Stimulated activated CD8-positive, alpha-beta memory T cell treated with anti-CD3 and anti-CD28 coated beads, Interleukin-4, amount 100 ng/mL, for 24 hours (primary cell): ENCODE measurements around the gene KBTBD12.
"Not testable (repeated sequence)": the region's sequence is repeated elsewhere in the genome, so short reads cannot be mapped to it uniquely, and the experiment has no call there.

Source experiments
- DNase-seq: peaks from one replicate; pipeline ENCODE4 v3.0.0-alpha.2; 2020; ENCODE audit warnings: low read depth

KBTBD12 gene, protein sequence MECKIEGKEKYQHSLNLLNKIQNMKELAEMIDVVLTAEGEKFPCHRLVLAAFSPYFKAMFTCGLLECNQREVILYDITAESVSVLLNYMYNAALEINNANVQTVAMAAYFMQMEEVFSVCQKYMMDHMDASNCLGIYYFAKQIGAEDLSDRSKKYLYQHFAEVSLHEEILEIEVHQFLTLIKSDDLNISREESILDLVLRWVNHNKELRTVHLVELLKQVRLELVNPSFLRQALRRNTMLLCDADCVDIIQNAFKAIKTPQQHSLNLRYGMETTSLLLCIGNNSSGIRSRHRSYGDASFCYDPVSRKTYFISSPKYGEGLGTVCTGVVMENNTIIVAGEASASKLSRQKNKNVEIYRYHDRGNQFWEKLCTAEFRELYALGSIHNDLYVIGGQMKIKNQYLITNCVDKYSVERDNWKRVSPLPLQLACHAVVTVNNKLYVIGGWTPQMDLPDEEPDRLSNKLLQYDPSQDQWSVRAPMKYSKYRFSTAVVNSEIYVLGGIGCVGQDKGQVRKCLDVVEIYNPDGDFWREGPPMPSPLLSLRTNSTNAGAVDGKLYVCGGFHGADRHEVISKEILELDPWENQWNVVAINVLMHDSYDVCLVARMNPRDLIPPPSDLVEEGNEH

DNA sequence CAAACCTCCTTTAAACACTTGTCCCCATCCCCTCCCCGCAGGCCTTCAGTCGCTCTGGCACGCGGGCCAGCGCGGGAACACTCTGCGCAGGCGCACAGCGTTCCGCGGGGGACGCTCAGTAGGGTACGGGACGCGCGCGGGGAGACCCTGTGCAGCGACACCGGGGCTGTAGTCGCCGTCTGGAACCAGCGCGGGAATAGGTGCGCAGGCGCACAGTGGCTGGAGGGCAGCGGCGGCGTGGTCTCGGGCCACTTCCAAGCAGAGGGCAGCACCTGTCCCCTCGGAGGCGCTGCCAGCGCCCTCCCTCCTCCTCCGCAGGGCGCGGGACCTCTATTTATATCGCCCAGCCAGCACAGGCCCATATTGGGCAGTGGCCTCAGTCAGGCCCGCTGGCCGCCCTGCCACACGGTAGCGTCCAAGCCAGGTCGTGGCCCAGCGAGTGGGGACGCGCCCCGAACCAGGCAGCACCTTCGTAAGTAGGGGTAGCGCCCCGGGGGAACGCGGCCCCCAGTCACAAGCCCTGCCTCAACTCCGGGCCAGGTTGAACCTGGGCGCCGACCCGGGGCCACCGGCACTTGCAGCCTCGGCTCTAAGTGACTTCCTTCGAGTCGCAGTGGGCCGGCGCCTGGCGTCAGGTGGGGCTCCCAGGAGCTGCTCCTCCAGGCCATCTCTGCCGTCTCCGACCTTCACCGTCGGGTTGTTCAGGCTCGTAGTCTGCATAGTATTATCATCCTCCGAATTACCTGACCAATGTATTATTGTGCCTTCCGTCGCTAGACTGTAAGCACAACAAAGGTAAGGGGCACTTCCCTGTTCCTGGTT is at the start of gene KBTBD12:
KBTBD12 (plus strand) TSS at position 118 of the 822 bp plus-strand sequence. CDS start 7,830 bp downstream, outside the sequence.
- no peak for DNase-seq

DNA sequence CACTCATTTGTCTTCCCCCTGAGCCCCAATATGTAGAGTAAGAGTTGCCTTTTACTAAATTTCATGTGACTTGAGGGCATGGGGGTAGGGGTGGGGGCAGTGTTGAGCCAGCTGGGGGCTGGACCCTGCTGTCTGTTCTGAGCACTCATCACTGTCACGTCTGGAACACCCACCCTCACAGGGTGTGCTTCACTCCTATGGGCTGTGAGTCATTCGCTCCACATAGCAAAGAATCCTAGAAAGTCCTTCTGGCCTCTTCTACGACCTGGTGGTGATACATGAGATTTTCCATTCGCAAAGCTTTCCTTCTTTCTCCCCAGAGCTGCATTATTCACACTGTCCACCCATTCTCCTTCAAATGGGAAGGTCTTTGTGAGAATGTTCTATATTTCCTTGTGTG is 49.1 kb upstream of the KBTBD12 start:
- DNase-seq: no peak

DNA sequence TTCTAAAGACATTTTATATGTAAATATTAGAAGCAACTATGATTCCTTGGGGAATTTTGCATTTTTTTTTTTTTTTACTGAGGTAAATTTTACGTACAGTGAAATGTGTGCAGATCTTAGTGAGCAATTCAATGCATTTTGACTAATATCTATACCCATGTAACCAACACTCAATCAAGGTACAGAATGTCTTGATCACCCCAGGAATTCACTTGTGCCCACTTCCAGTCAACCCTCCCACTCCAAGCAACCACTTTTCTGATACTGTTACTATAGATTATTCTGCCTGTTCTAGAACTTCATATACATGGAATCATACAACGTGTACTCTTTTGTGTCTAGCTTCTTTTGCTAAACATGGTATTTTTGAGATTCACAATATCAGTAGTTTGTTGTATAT is 47.6 kb upstream of the KBTBD12 start:
- DNase-seq: no peak

DNA sequence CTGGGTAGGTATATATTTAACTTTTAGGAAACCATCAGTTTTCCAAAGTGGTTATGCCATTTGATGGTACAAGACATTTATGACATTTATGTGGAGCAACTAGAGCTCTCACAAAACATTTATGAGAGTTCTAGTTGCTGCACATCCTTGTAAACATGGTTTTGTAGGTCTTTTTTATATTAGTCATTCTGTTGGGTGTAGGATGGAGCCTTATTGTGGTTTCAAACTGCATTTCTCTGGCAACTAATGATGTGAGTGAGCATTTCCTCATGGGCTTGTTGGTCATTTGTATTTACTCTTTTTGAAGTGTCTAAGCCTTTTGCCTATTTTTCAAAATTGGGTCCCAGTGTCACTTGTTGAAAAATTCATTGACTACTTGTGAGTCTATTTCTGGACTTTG is 47.0 kb upstream of the KBTBD12 start:
- DNase-seq: no peak

DNA sequence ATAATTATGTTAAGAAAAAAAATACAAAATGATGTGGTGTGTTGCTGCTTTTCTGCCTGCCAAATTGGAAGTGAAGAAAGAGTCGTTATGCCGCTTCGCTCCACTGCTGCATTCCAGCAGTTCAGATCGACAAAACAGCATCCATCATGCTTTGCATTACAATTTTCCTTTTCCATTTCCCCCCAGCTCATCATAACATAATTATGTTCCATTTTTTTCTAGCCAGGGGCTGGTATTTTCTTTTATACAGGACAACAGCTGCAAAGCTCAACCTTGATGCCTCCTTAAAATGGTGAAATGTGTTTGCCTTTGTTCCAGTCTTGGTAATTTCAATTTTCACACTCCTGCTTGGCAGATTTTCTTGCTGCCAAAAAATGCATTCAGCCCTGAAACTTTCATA is 44.9 kb upstream of the KBTBD12 start:
- no peak for DNase-seq

DNA sequence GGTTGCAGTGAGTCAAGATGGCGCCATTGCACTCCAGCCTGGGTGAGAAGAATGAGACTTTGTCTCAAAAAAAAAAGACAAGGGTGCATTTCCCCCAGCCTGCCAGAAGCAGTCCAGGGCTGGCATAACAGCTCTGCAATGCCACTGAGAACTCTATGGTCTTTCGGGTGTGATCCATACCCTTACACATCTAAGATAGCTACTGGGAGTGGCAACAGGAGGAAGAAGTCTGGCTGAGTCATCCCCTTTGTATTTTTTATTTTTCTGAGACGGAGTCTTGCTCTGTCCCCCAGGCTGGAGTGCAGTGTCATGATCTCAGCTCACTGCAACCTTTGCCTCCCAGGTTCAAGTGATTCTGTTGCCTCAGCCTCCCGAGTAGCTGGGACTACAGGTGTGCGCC is 40.9 kb upstream of the KBTBD12 start:
- DNase-seq: not testable (repeated sequence)

DNA sequence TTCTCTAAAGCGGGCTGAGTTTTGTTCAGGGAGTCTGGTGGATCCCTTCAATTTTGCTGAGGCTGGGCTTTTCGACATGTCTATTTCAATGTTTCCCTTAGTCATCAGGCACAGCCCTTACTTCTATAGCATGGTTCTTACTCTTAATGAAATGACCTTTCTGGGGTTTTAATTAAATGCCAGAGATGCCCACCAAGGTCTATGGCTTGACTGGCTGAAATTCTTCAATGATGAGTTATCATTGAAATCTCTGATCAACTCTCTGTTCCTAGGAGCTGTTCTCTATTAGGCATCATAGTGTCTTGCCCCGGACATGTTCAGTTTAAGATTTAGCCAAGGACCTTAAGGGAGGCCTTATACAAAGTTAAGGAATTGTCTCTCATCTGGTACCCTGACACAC is 33.4 kb upstream of the KBTBD12 start:
- no peak for DNase-seq

DNA sequence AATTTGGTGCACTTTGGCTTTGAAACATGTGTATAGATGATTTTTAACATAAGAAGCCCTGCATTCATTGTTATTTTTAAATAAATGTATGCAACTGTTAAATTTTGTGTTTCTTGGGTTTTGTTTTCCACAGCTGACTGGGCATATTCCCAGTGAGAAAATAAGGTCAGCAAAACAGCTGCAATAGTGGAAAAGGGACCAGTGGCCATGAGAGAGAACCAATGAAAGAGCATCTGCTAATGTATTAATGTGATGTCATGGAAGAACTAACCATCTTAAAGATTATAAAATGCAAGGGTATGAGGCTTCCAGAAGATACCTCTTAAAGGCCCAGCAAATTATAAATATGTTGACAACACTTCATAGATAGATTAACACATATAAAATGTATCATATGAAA is 31.0 kb upstream of the KBTBD12 start:
- no peak for DNase-seq

DNA sequence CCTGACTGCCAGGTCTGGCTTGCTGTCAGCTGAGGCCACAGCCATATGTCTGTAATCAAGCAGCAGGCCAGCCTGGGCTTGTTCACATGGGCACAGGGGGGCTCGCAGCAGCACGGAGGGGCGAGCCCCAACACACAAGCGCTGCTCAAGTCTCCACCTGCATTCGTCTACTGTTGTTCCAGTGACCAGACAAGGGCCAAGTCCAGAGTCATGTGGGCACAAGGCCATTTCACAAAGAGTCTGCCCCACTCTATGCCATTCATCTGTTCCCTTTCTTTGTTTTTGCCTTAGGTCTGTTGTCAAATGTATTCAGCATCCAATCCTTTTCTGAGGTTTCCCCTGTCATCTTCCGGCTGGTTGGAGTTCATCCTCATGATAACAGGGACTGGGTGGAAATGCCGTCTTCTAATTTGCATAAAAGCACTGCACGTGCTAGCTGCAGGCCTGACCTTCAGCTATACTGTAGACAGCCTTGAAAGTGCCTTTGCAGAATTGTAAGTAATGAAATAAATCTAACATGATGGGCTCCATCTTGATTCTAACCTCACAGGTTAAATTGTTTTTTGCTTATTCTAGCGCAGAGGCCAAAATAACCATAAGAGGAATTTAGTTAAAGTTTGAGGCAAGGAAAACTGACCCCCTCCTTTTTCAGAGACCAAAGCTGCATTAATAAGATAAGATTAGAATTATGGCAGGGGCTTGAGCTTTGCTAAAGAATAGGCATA is 28.6 kb upstream of the KBTBD12 start:
- no peak for DNase-seq

DNA sequence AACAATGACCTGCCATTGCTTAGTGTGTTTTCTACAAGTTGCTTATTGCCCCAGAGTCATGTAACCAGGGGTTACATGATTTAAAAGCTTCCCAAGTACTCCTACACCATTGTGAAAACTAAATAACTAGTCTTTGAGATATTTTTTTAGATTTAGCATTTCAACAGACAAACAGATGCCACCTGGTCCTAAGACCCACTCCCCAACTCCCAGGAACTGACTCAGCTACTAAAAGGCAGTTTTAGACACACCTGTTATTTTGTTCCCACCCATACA is 28.1 kb upstream of the KBTBD12 start:
- DNase-seq: no peak

DNA sequence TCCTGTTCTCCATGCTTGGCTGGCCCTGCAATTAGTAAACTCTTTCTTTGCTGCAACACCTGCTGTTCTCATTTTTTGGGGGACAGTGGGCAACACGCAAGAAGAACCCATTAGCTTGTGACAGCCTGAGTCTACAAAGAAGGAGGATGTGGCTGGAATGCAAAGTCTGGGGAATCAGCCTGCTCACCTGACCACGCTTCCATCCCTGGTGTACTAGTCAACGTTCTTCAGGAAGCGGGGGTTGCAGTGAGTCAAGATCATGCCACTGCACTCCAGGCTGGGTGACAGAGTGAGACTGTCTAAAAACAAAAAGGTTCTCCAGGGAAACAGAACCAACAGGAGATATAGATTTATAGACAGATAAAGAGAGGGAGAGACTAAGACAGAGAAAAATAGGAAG is 27.7 kb upstream of the KBTBD12 start:
- DNase-seq: no peak

DNA sequence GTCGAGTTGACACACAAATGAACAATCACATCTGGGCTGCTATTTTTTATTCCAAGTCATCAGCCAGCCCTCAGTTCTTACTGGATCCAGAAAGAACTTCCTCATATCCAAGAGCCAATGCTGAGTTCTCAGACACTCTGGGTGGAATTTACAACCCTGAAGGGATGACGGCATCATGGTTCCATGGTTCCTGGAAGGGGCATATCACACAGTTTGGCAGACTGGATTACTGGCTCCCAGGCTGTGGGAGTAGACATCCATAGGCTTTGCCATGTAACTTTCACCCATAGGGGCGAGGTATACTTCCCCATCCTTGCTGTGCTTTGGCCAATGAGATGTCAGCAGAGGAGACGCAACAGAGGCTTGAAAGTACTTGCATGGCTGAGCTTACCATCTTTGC is 26.9 kb upstream of the KBTBD12 start:
- no peak for DNase-seq

DNA sequence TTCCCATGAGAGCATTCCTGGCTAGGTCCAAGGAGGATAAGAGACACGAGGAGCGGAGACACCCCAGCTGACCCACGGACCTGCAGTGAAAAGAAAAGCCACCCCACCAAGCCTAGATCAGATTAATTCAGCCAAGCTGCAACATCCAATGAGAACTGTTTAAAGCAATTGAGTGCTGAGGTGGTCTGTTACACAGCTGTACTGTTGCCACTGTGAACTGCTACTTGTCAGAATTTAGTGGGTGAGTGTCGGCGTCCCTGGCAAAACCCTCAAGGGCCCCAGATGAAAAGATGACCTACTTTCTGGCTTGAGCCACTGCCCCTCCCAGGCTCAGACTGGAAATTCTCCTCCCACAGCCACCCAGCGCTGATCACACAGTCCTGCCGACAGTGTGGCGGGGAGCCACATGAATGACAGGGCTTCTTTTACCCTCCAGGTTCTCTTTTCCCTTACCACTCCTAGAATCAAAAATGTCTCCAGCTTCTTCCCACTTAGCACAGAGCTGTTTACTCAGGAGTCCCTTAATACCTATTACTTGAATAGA is 26.4 kb upstream of the KBTBD12 start:
- DNase-seq: no peak

DNA sequence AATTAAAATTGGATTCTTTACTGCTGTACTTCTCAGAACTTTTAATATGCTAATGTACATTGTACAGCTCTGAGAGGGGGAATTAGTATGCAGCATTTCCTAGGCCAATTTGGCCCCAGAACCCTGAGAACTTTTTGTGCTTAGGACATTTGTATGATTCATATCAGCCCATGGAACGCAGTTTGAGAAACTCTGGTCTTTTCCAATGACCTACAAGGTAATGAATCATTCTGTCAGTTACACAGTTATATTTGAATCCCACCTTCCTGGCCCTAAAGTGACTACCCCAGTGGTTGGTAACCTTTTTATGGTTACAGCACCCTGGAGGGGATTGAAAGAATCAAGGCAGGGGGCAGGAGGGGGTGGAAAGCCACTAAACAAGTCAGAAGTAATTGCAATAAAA is 25.6 kb upstream of the KBTBD12 start:
- no peak for DNase-seq

DNA sequence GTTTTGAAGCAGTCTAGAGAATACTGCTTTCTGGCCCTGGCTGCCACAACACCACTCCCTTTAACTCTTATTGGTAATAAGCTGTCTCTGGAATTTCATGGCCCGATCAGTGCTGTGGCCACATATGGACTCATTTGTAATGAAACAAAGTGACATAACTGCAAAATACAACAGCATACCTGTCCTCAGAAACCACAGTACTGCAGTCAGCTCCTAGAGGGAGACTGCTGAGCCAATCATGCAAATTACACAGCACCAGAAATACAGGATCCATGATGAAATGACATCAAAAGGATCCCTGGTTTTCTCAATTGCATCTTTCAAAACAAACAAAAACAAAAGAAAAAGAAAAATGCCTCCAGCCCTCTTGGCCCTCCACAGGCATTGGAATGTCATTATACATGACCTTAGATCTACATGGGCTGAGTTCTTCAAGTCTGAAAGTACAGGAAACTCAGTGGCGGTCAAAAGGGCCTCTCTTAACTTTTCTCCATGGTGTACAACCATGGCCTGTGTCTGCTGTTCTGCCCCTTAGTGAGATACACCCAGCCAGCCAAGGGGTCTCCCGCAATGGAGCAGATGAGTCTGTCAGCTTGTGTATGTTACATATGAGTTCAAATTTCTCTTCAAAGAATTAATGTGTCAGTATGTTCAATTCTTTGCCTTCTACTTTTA is 24.9 kb upstream of the KBTBD12 start:
- no peak for DNase-seq

DNA sequence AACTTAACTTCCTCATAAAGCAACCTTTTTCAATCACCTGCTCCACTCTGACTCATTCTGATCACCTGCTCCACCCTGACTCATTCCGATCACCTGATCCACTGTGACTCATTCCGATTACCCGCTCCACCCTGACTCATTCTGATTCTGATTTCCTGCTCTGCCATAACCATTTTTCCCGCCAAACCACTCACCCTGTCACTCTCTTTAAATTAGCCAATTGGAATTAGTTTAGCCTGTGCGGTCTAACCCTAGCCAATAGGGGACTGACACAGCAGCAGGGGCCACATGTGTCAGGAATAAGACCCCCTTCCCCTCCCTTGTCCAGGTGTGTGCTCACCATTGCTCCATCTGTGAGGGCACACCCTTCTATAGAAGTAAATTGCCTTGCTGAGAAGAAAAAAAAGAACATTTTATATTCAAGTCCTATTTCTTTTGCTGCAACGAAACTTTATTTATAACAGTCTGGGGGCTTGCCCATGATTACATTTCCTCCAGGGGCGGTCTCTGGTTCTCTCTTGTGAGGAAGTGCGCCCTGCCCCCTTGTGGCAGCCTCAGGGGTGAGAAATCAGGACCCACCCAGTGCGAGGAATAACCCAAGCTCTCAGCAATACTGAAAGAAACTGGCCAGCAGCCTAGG is 24.3 kb upstream of the KBTBD12 start:
- DNase-seq: not testable (repeated sequence)

DNA sequence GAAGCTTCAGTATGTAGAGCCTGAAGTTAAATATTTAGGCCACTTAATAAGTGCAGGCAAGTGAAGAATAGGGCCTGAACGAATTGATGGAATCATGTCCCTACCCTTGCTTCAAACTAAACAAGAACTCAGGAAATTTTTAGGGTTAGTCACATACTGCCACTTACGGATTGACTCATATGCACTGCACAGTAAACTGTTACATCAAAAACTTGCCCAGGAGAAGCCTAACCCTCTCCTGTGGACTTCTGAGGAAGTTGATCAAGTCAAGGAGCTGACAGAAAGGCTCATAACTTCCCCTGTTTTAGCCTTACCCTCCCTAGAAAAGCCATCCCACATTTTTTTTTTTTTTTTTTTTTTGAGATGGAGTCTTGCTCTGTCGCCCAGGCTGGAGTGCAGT is 20.6 kb upstream of the KBTBD12 start:
- no peak for DNase-seq

DNA sequence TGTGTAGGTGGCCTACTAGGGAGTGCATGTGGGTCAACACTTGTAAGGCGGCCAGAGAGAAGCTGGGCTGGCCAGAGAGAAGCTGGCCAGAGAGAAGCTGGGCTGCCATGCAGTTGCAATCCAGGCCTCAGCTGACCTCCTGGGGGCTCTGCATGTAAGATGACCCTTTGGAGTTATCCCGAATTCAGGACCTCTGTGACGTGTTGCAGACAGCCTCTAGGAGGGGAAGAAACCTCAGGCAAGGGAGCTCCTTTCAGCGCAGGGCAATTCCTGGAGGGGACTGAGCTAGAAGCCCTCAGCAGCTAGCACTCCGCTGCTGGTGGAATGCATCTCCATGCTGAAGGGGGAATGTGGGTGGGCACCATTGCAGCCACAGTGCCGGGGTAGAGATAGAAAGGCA is 15.8 kb upstream of the KBTBD12 start:
- DNase-seq: no peak

DNA sequence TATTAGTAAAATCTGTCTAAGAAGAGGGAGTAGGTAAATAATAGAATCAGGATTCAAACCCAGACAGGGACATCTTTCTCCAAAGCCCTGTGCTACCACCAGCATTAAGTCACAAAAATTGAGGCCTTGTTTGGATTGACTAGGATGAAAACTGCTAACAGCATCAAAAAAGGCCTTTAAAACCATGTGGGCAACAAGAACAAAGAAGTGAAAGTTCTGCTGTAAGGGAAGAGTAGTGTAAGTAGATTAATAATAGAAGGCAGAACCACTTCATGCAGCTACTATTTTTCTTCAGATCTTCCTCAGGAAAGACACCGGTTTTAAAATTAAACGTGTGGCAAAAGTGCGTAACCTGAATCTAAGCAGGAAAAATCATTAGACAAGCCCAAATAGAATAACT is 15.3 kb upstream of the KBTBD12 start:
- no peak for DNase-seq

DNA sequence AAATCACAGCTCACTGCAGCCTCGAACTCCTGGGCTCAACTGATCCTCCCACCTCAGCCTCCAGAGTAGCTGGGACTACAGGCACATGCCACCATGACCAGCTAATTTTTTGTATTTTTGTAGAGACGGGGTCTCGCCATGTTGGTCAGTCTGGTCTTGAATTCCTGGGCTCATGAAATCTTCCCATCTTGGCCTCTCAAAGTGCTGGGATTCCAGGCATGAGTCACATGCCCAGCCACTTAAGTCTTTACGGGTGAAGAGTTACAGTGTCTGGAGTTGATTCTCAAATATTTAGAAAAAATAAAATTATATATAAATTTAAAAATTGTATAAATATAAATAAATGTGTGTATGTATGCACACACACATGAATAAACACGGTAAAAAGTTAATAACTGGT is 14.5 kb upstream of the KBTBD12 start:
- no peak for DNase-seq

DNA sequence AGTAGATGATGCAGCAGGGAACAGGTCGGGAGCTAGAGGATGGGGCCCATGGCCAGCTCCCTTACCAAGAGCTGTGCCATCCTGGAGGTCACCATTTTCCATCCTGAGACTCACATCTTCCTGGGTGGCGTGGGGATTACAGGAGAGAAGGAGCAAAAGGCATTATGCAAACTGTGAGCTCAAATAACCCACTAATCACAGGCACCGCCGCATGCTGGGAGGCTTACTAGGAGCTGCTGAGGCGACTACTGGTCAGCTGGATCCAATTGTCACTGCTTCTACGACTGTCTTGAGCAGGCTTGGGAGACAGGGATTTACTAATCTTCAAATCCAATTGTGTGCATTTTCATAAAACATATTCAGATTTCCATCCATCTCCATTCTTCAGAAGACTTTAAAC is 12.5 kb upstream of the KBTBD12 start:
- no peak for DNase-seq
